Measurements from ENCODE around the gene BRD3.

Gene BRD3

GRCh38 chr9:134034215-134035040, 33.4 kb downstream of the BRD3 start:
- no peaks in the 10 kb centered on the region for H3K79me1 ChIP-seq (ENCODE audit: low read length)
- no peak overlapping the region for H3K18ac ChIP-seq (ENCODE audit: low read length)
- H3K23ac ChIP-seq (ENCODE audit: low read length), result no peak overlapping the region
- H3K27ac ChIP-seq (ENCODE audit: low read depth, low read length), result no peak overlapping the region
- H2BK15ac ChIP-seq (replicated peaks; ENCODE audit: low read depth), result no peak overlapping the region
- peaks cover 23% of the 10 kb centered on the region for H3K36me3 ChIP-seq (ENCODE audit: control insufficient read depth, insufficient read depth, low read length)
- H3K4me1 ChIP-seq (ENCODE audit: control insufficient read depth, low read depth, low read length), result no peaks in the 10 kb centered on the region
- H3K56ac ChIP-seq (ENCODE audit: low read length), result no peak overlapping the region
- no peak overlapping the region for H3K4me3 ChIP-seq (ENCODE audit: low read length)
- no peak overlapping the region for H3K4ac ChIP-seq (ENCODE audit: low read depth, low read length)
- DNase-seq, result no peak
- no peaks in the 10 kb centered on the region for H3K79me2 ChIP-seq (ENCODE audit: control insufficient read depth, insufficient read depth, low read length)
- H3K27me3 ChIP-seq (ENCODE audit: insufficient read depth, low read length, poor library complexity), result no peaks in the 10 kb centered on the region
- no peak overlapping the region for H4K8ac ChIP-seq (ENCODE audit: low read depth, low read length)
- no peak overlapping the region for H3K9ac ChIP-seq (ENCODE audit: low read length)
- no peak overlapping the region for H2BK5ac ChIP-seq (ENCODE audit: low read length)
- no peak overlapping the region for H3K4me2 ChIP-seq (ENCODE audit: low read length)
- no peak overlapping the region for H2BK120ac ChIP-seq (ENCODE audit: low read depth, low read length)
- WGBS (ENCODE audit: extremely low coverage, insufficient coverage, low lambda C conversion rate), result no CpG with 5 or more reads among the region's 19 CpGs
- no peak overlapping the region for H4K5ac ChIP-seq (ENCODE audit: low read length)
- H2AK5ac ChIP-seq (ENCODE audit: low read length), result no peak overlapping the region

- no peak overlapping the region for H2BK5ac ChIP-seq (ENCODE audit: low read length)
- peaks cover 20% of the 10 kb centered on the region for H3K36me3 ChIP-seq (ENCODE audit: control insufficient read depth, insufficient read depth, low read length)
- no peak overlapping the region for H4K5ac ChIP-seq (ENCODE audit: low read length)
- no CpG with 5 or more reads among the region's 26 CpGs for WGBS (ENCODE audit: extremely low coverage, insufficient coverage, low lambda C conversion rate)
- H3K4me3 ChIP-seq (ENCODE audit: low read length), result no peak overlapping the region
- no peak overlapping the region for H3K56ac ChIP-seq (ENCODE audit: low read length)
- no peaks in the 10 kb centered on the region for H3K4me1 ChIP-seq (ENCODE audit: control insufficient read depth, low read depth, low read length)
- H3K4me2 ChIP-seq (ENCODE audit: low read length), result no peak overlapping the region
- no peak overlapping the region for H4K8ac ChIP-seq (ENCODE audit: low read depth, low read length)
- no peak overlapping the region for H3K18ac ChIP-seq (ENCODE audit: low read length)
- H2AK5ac ChIP-seq (ENCODE audit: low read length), result no peak overlapping the region
- no peak overlapping the region for H3K9ac ChIP-seq (ENCODE audit: low read length)
- no peaks in the 10 kb centered on the region for H3K79me1 ChIP-seq (ENCODE audit: low read length)
- no peak overlapping the region for H2BK120ac ChIP-seq (ENCODE audit: low read depth, low read length)
- H3K27me3 ChIP-seq (ENCODE audit: insufficient read depth, low read length, poor library complexity), result no peaks in the 10 kb centered on the region
- no peak overlapping the region for H2BK15ac ChIP-seq (replicated peaks; ENCODE audit: low read depth)
- H3K79me2 ChIP-seq (ENCODE audit: control insufficient read depth, insufficient read depth, low read length), result no peaks in the 10 kb centered on the region
- no peak overlapping the region for H3K4ac ChIP-seq (ENCODE audit: low read depth, low read length)
- H3K27ac ChIP-seq (ENCODE audit: low read depth, low read length), result no peak overlapping the region
- no peak overlapping the region for H3K23ac ChIP-seq (ENCODE audit: low read length)
- DNase-seq, result no peak
These were observed 34.2 kb downstream of the BRD3 start for GRCh38 chr9:134033516-134034214.

GRCh38 chr9:134032456-134033222, 35.2 kb downstream of the BRD3 start:
- WGBS (ENCODE audit: extremely low coverage, insufficient coverage, low lambda C conversion rate), result no CpG with 5 or more reads among the region's 40 CpGs
- H3K4ac ChIP-seq (ENCODE audit: low read depth, low read length), result no peak overlapping the region
- H3K4me1 ChIP-seq (ENCODE audit: control insufficient read depth, low read depth, low read length), result no peaks in the 10 kb centered on the region
- H3K23ac ChIP-seq (ENCODE audit: low read length), result no peak overlapping the region
- peaks cover 21% of the 10 kb centered on the region for H3K36me3 ChIP-seq (ENCODE audit: control insufficient read depth, insufficient read depth, low read length)
- H3K4me3 ChIP-seq (ENCODE audit: low read length), result no peak overlapping the region
- H3K27me3 ChIP-seq (ENCODE audit: insufficient read depth, low read length, poor library complexity), result no peaks in the 10 kb centered on the region
- H4K5ac ChIP-seq (ENCODE audit: low read length), result no peak overlapping the region
- H3K79me2 ChIP-seq (ENCODE audit: control insufficient read depth, insufficient read depth, low read length), result no peaks in the 10 kb centered on the region
- no peak overlapping the region for H3K9ac ChIP-seq (ENCODE audit: low read length)
- H2BK120ac ChIP-seq (ENCODE audit: low read depth, low read length), result no peak overlapping the region
- H3K56ac ChIP-seq (ENCODE audit: low read length), result no peak overlapping the region
- no peak overlapping the region for H3K27ac ChIP-seq (ENCODE audit: low read depth, low read length)
- H3K18ac ChIP-seq (ENCODE audit: low read length), result no peak overlapping the region
- DNase-seq, result no peak
- no peak overlapping the region for H3K4me2 ChIP-seq (ENCODE audit: low read length)
- H2BK15ac ChIP-seq (replicated peaks; ENCODE audit: low read depth), result no peak overlapping the region
- H2BK5ac ChIP-seq (ENCODE audit: low read length), result no peak overlapping the region
- H3K79me1 ChIP-seq (ENCODE audit: low read length), result no peaks in the 10 kb centered on the region
- H4K8ac ChIP-seq (ENCODE audit: low read depth, low read length), result no peak overlapping the region
- H2AK5ac ChIP-seq (ENCODE audit: low read length), result no peak overlapping the region

GRCh38 chr9:134031783-134032182, 36.0 kb downstream of the BRD3 start:
- no peaks in the 10 kb centered on the region for H3K79me1 ChIP-seq (ENCODE audit: low read length)
- no peak overlapping the region for H4K5ac ChIP-seq (ENCODE audit: low read length)
- H3K9ac ChIP-seq (ENCODE audit: low read length), result no peak overlapping the region
- H3K23ac ChIP-seq (ENCODE audit: low read length), result no peak overlapping the region
- no peak overlapping the region for H4K8ac ChIP-seq (ENCODE audit: low read depth, low read length)
- no peaks in the 10 kb centered on the region for H3K79me2 ChIP-seq (ENCODE audit: control insufficient read depth, insufficient read depth, low read length)
- no peak overlapping the region for H2BK120ac ChIP-seq (ENCODE audit: low read depth, low read length)
- H3K27ac ChIP-seq (ENCODE audit: low read depth, low read length), result no peak overlapping the region
- no peak for DNase-seq
- no peak overlapping the region for H3K4ac ChIP-seq (ENCODE audit: low read depth, low read length)
- no peaks in the 10 kb centered on the region for H3K27me3 ChIP-seq (ENCODE audit: insufficient read depth, low read length, poor library complexity)
- no peak overlapping the region for H3K18ac ChIP-seq (ENCODE audit: low read length)
- no peak overlapping the region for H3K4me3 ChIP-seq (ENCODE audit: low read length)
- no peak overlapping the region for H3K4me2 ChIP-seq (ENCODE audit: low read length)
- no peak overlapping the region for H2BK15ac ChIP-seq (replicated peaks; ENCODE audit: low read depth)
- H2BK5ac ChIP-seq (ENCODE audit: low read length), result no peak overlapping the region
- H2AK5ac ChIP-seq (ENCODE audit: low read length), result no peak overlapping the region
- no peaks in the 10 kb centered on the region for H3K4me1 ChIP-seq (ENCODE audit: control insufficient read depth, low read depth, low read length)
- H3K56ac ChIP-seq (ENCODE audit: low read length), result no peak overlapping the region
- H3K36me3 ChIP-seq (ENCODE audit: control insufficient read depth, insufficient read depth, low read length), result peaks cover 21% of the 10 kb centered on the region
- no CpG with 5 or more reads among the region's 14 CpGs for WGBS (ENCODE audit: extremely low coverage, insufficient coverage, low lambda C conversion rate)

GRCh38 chr9:134030821-134031470, 36.9 kb downstream of the BRD3 start:
- H3K4me3 ChIP-seq (ENCODE audit: low read length), result no peak overlapping the region
- no CpG with 5 or more reads among the region's 29 CpGs for WGBS (ENCODE audit: extremely low coverage, insufficient coverage, low lambda C conversion rate)
- H3K79me2 ChIP-seq (ENCODE audit: control insufficient read depth, insufficient read depth, low read length), result no peaks in the 10 kb centered on the region
- no peak overlapping the region for H4K8ac ChIP-seq (ENCODE audit: low read depth, low read length)
- H2BK5ac ChIP-seq (ENCODE audit: low read length), result no peak overlapping the region
- H3K4ac ChIP-seq (ENCODE audit: low read depth, low read length), result no peak overlapping the region
- H3K18ac ChIP-seq (ENCODE audit: low read length), result no peak overlapping the region
- no peak overlapping the region for H2BK15ac ChIP-seq (replicated peaks; ENCODE audit: low read depth)
- H3K36me3 ChIP-seq (ENCODE audit: control insufficient read depth, insufficient read depth, low read length), result peaks cover 21% of the 10 kb centered on the region
- H2BK120ac ChIP-seq (ENCODE audit: low read depth, low read length), result no peak overlapping the region
- H3K4me1 ChIP-seq (ENCODE audit: control insufficient read depth, low read depth, low read length), result peaks cover 2% of the 10 kb centered on the region
- no peaks in the 10 kb centered on the region for H3K79me1 ChIP-seq (ENCODE audit: low read length)
- no peak for DNase-seq
- H3K9ac ChIP-seq (ENCODE audit: low read length), result no peak overlapping the region
- H3K4me2 ChIP-seq (ENCODE audit: low read length), result no peak overlapping the region
- no peak overlapping the region for H4K5ac ChIP-seq (ENCODE audit: low read length)
- H3K56ac ChIP-seq (ENCODE audit: low read length), result no peak overlapping the region
- no peak overlapping the region for H3K27ac ChIP-seq (ENCODE audit: low read depth, low read length)
- H3K23ac ChIP-seq (ENCODE audit: low read length), result no peak overlapping the region
- no peaks in the 10 kb centered on the region for H3K27me3 ChIP-seq (ENCODE audit: insufficient read depth, low read length, poor library complexity)
- H2AK5ac ChIP-seq (ENCODE audit: low read length), result no peak overlapping the region
